PC-3 (cell line): ENCODE measurements around the gene KRT15.

Experiments used
- EZH2 ChIP-seq: fragments of 300-600 bp; sonication (generic); IDR thresholded peaks from one replicate; pipeline ENCODE4 v1.6.1; 2017; ENCODE audit warnings: antibody characterized with exemption, mild to moderate bottlenecking, low read length; ENCODE audit not compliant: unreplicated experiment
- EZH2phosphoT487 ChIP-seq: fragments of 300-600 bp; sonication (generic); IDR thresholded peaks from 2 replicates; pipeline ENCODE4 v1.6.1; 2018; ENCODE audit warnings: mild to moderate bottlenecking, antibody characterized with exemption, low read length, borderline replicate concordance
- TF ChIP-seq, protein P1 (sequence below): fragments of 300-600 bp; sonication (generic); conservative IDR thresholded peaks from 2 replicates; pipeline ENCODE4 v1.5.1; 2017; ENCODE audit warnings: antibody characterized with exemption, low read depth, mild to moderate bottlenecking, low read length

DNA sequence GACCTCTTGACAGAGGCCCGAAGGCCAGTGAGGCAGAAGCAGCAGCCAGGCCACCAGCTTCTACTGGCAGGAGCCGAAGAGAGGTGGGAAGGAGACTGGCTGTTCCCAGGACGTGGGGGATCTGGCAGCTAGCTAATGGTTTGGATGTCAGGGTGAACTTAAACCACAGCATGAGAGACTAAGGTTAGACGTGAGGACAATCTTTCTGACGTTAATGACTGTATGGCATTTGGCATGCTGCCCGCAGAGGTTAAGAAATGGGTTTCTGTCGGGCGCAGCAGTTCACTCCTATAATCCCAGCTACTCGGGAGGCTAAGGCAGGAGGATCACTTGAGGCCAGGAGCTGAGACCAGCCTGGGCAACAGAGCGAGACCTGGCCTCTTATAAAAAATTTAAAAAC is 7.0 kb downstream of the KRT15 start:
- TF ChIP-seq, protein P1, sequence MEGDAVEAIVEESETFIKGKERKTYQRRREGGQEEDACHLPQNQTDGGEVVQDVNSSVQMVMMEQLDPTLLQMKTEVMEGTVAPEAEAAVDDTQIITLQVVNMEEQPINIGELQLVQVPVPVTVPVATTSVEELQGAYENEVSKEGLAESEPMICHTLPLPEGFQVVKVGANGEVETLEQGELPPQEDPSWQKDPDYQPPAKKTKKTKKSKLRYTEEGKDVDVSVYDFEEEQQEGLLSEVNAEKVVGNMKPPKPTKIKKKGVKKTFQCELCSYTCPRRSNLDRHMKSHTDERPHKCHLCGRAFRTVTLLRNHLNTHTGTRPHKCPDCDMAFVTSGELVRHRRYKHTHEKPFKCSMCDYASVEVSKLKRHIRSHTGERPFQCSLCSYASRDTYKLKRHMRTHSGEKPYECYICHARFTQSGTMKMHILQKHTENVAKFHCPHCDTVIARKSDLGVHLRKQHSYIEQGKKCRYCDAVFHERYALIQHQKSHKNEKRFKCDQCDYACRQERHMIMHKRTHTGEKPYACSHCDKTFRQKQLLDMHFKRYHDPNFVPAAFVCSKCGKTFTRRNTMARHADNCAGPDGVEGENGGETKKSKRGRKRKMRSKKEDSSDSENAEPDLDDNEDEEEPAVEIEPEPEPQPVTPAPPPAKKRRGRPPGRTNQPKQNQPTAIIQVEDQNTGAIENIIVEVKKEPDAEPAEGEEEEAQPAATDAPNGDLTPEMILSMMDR: no peak
- TF ChIP-seq EZH2 (no peak), EZH2phosphoT487 (no peak)
